SU-DHL-6 (cell line): ENCODE results near the gene PDZRN3.

Source experiments
- H2AFZ ChIP-seq: fragments of 200-600 bp; sonication (generic); 2 replicates; pipeline ENCODE4 v1.6.1; 2014; ENCODE audit warnings: low read depth, mild to moderate bottlenecking, moderate library complexity, mixed read lengths, antibody characterized with exemption, low read length; ENCODE audit not compliant: severe bottlenecking
- H3F3A ChIP-seq: fragments of 200-600 bp; shearing (Covaris generic); 2 replicates; pipeline ENCODE4 v1.6.0; 2016; ENCODE audit warnings: antibody characterized with exemption, mild to moderate bottlenecking; ENCODE audit not compliant: insufficient read depth
- H3K27ac ChIP-seq: fragments of 200-600 bp; sonication (generic); 2 replicates; pipeline ENCODE4 v1.5.1; 2016; ENCODE audit warnings: low read depth, mild to moderate bottlenecking, low read length, moderate library complexity, mixed read lengths
- H3K27me3 ChIP-seq: fragments of 200-600 bp; sonication (generic), shearing (Covaris generic); 2 replicates; pipeline ENCODE4 v1.6.0; 2014; ENCODE audit warnings: mild to moderate bottlenecking, low read length
- H3K36me3 ChIP-seq: fragments of 200-600 bp; sonication (generic); 2 replicates; pipeline ENCODE4 v1.6.1; 2014; ENCODE audit warnings: mild to moderate bottlenecking, low read length, mixed read lengths
- H3K4me2 ChIP-seq: fragments of 300-600, 200-600 bp; shearing (Covaris generic), sonication (generic); 2 replicates; pipeline ENCODE4 v1.6.0; 2014; ENCODE audit warnings: low read length, low read depth, mild to moderate bottlenecking; ENCODE audit not compliant: poor library complexity, severe bottlenecking
- H3K4me3 ChIP-seq: fragments of 200-600 bp; sonication (generic); 2 replicates; pipeline ENCODE4 v1.5.1; 2014; ENCODE audit warnings: antibody characterized with exemption, low read length, mild to moderate bottlenecking, mixed read lengths; ENCODE audit not compliant: insufficient read depth, poor library complexity, severe bottlenecking
- H3K79me2 ChIP-seq: fragments of 200-600 bp; sonication (generic); 2 replicates; pipeline ENCODE4 v1.6.1; 2014; ENCODE audit warnings: mild to moderate bottlenecking, low read length, moderate library complexity; ENCODE audit not compliant: insufficient read depth
- H3K9ac ChIP-seq: fragments of 200-600 bp; sonication (generic); 2 replicates; pipeline ENCODE4 v1.7.0; 2014; ENCODE audit warnings: mild to moderate bottlenecking, low read length
- H3K9me2 ChIP-seq: fragments of 200-600 bp; sonication (generic); replicated peaks from 2 replicates; pipeline ENCODE4 v1.6.1; 2014; ENCODE audit warnings: low read length; ENCODE audit not compliant: insufficient read depth
- H3K9me3 ChIP-seq: fragments of 200-600 bp; sonication (generic); 2 replicates; pipeline ENCODE4 v1.6.1; 2014; ENCODE audit warnings: low read length, mixed read lengths; ENCODE audit not compliant: insufficient read depth
- H4K20me1 ChIP-seq: fragments of 200-600 bp; sonication (generic); 2 replicates; pipeline ENCODE4 v1.6.1; 2014; ENCODE audit warnings: low read depth, mild to moderate bottlenecking, antibody characterized with exemption, low read length, moderate library complexity, mixed read lengths
- CTCF ChIP-seq: fragments of 200-600 bp; sonication (generic); IDR thresholded peaks from one replicate; pipeline ENCODE4 v1.5.1; 2017; ENCODE audit warnings: antibody characterized with exemption, mild to moderate bottlenecking, low read length, moderate library complexity; ENCODE audit not compliant: insufficient read depth, poor library complexity, severe bottlenecking
- EZH2phosphoT487 ChIP-seq: fragments of 200-600 bp; sonication (generic), shearing (Covaris generic); conservative IDR thresholded peaks from 2 replicates; pipeline ENCODE4 v1.6.1; 2018; ENCODE audit warnings: mild to moderate bottlenecking, antibody characterized with exemption, low read length, moderate library complexity, mixed read lengths

The PDZRN3 gene

DNA sequence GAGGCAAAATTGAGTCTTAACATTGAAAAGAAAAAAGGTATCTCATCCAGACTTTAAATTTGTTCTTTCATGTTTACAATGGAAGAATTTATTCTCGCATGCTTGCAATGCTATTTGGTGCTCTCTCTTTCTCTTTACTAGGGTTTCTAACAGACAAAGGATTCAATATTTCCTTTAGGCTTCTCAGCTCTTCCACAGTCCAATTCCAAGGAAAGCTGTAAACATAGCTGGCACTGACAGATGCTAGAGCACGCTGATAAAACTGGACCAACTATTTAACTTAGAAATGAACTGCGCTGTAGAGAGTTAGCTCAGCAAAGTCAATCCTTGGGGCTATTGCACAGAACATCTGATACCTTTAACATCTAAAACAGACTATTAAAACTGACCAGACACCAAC is 81.3 kb downstream of the PDZRN3 start:
- Histone ChIP-seq H3K9me2 (no peaks in the 10 kb centered on the region), H3K27me3 (no peaks in the 10 kb centered on the region), H3K9me3 (no peaks in the 10 kb centered on the region), H3K9ac (no peak overlapping the region), H3K27ac (no peak overlapping the region), H3K4me2 (no peak overlapping the region), H4K20me1 (no peaks in the 10 kb centered on the region), H3K79me2 (no peaks in the 10 kb centered on the region), H3K36me3 (no peaks in the 10 kb centered on the region), H3K4me3 (no peak overlapping the region), H2AFZ (no peak overlapping the region), H3F3A (no peaks in the 10 kb centered on the region)
- TF ChIP-seq CTCF = no peak

DNA sequence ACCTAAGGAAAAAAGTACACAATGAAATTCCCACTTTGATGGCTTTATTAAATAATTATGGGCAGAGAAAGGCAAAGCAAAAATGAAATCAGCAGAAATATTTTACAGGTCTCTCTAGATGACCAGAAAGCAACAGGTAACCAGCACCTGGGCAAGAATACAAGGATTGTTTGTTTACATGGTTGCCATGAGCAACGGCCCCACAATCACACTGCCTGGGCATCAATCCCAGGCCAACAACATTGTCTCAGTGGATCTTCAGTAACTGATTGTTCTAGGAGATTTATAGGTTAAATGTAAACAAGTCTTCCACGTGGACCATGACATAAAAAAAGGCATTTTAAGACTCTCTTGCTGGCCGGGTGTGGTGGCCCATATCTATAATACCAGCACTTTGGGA is 82.6 kb downstream of the PDZRN3 start:
- Histone ChIP-seq H3K27me3 (no peaks in the 10 kb centered on the region), H3F3A (no peaks in the 10 kb centered on the region), H3K36me3 (no peaks in the 10 kb centered on the region), H3K9me2 (no peaks in the 10 kb centered on the region), H3K27ac (no peak overlapping the region), H3K4me3 (no peak overlapping the region), H3K4me2 (no peak overlapping the region), H2AFZ (no peak overlapping the region), H4K20me1 (no peaks in the 10 kb centered on the region), H3K9me3 (no peaks in the 10 kb centered on the region), H3K79me2 (no peaks in the 10 kb centered on the region), H3K9ac (no peak overlapping the region)
- TF ChIP-seq CTCF = no peak
- TF ChIP-seq EZH2phosphoT487 = no peak

- no peak overlapping the region for H3K4me2 ChIP-seq
- no peaks in the 10 kb centered on the region for H3K9me3 ChIP-seq
- H3F3A ChIP-seq = no peaks in the 10 kb centered on the region
- no peaks in the 10 kb centered on the region for H4K20me1 ChIP-seq
- TF ChIP-seq CTCF (no peak), EZH2phosphoT487 (no peak)
- no peaks in the 10 kb centered on the region for H3K9me2 ChIP-seq
- no peak overlapping the region for H3K4me3 ChIP-seq
- no peak overlapping the region for H2AFZ ChIP-seq
- no peaks in the 10 kb centered on the region for H3K36me3 ChIP-seq
- H3K27me3 ChIP-seq = no peaks in the 10 kb centered on the region
- H3K9ac ChIP-seq = no peak overlapping the region
- H3K79me2 ChIP-seq = no peaks in the 10 kb centered on the region
- H3K27ac ChIP-seq = no peak overlapping the region
Measured at GRCh38 chr3:73540969-73541740, 83.6 kb downstream of the PDZRN3 start.
